ENCODE measurements around the gene SLC15A4. TPM values are rescaled to one million over a fixed set of nuclear protein-coding genes. Genes with fewer than 3 reads are reported as not detected.

Gene SLC15A4
- total and polyA plus RNA-seq, 2 of the 13 experiments (the other 11 are each of a cell fraction or from before 2014, with no cell fraction given), result 17.3 to 22.7 TPM

GRCh38 chr12:128823216-128823915 is 392 bp downstream of the SLC15A4 start (continued):
- TF ChIP-seq DZIP1 (CRISPR knock-in tag; IDR thresholded peaks at IDR 0.05) (no peak), CHCHD3 (CRISPR knock-in tag; IDR thresholded peaks at IDR 0.05) (peak; percentile 87), ZNF770 (CRISPR knock-in tag; IDR thresholded peaks at IDR 0.05) (peak; percentile 65), ZNF567 (CRISPR knock-in tag; IDR thresholded peaks at IDR 0.05; ENCODE audit: borderline replicate concordance) (no peak), ZBTB43 (CRISPR knock-in tag; conservative IDR thresholded peaks at IDR 0.05) (peak; percentile 29; the same call in 1 of the 2 replicates), SMAD1 (CRISPR knock-in tag; IDR thresholded peaks at IDR 0.05; ENCODE audit: borderline replicate concordance, low read depth) (no peak), ZNF317 (CRISPR knock-in tag; IDR thresholded peaks at IDR 0.05) (no peak), ZNF225 (CRISPR knock-in tag; IDR thresholded peaks at IDR 0.05) (peak; percentile 12; the same call in 1 of the 2 replicates), HDAC1 (CRISPR knock-in tag; IDR thresholded peaks at IDR 0.05) (peak; percentile 56; the same call in 1 of the 2 replicates), ZNF841 (CRISPR knock-in tag; IDR thresholded peaks at IDR 0.05; ENCODE audit: borderline replicate concordance) (no peak), RBFOX2 (IDR thresholded peaks at IDR 0.05; ENCODE audit: low read depth, low read length) (peak; percentile 68), POLR2AphosphoS2 (IDR thresholded peaks at IDR 0.05; ENCODE audit: low read depth, low read length) (no peak), KDM2A (CRISPR knock-in tag; IDR thresholded peaks at IDR 0.05; ENCODE audit: borderline replicate concordance, low read depth) (peak; percentile 34; the same call in 1 of the 2 replicates), ZMAT3 (CRISPR knock-in tag; conservative IDR thresholded peaks at IDR 0.05) (peak; percentile 15; the same call in 1 of the 2 replicates), TRAFD1 (CRISPR knock-in tag; IDR thresholded peaks at IDR 0.05; ENCODE audit: borderline replicate concordance) (no peak), ZNF280B (CRISPR knock-in tag; IDR thresholded peaks at IDR 0.05; ENCODE audit: borderline replicate concordance) (no peak), RFXAP (CRISPR knock-in tag; IDR thresholded peaks at IDR 0.05; ENCODE audit: borderline replicate concordance) (peak; percentile 22; the same call in 1 of the 2 replicates), RNF2 (conservative IDR thresholded peaks at IDR 0.05; ENCODE audit: low read depth) (0 out of 2 replicates have a peak, but pooled peaks have one; percentile 19)
